ENCODE measurements around the gene NKPD1.

Gene NKPD1

DNA sequence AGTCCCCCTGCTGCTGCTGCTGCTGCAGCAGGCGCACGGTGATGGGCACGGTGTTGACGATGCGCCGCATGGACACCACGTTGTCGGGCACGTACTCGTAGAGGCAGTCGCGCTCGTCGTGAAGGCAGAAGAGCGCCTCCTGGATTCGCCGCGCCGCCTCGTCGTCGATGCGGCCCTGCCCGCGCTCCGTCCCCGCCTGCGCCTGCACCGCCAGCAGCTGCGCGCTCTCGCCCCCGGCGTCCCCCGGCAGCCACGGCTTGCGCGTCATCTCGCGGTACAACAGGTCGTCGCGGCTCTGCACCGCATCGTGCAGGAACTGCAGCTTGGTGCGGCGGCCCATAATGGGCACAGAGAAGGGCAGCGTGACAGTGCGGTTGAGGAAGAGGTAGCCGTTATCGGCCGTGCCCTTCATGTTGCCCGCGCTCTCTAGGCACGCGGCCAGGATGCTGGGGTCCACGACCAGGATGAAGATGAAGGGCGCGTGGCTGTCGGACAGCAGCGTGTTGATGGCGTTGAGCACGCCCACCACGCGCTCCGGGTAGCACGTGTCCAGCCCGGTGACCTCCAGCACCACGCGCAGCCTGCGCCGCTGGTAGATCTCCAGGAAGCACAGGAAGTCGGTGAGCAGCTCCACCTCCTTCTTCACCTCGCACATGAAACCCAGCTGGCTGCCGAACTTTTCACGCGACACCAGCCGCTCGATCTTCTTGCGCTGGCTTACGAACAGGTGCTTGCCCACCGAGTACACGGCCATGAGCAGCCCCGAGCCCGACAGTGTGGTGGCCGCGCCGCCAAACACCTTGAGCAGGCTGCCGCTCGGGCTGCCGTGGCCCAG lies 8.1 kb downstream of the NKPD1 start:
- no peak for DNase-seq

DNA sequence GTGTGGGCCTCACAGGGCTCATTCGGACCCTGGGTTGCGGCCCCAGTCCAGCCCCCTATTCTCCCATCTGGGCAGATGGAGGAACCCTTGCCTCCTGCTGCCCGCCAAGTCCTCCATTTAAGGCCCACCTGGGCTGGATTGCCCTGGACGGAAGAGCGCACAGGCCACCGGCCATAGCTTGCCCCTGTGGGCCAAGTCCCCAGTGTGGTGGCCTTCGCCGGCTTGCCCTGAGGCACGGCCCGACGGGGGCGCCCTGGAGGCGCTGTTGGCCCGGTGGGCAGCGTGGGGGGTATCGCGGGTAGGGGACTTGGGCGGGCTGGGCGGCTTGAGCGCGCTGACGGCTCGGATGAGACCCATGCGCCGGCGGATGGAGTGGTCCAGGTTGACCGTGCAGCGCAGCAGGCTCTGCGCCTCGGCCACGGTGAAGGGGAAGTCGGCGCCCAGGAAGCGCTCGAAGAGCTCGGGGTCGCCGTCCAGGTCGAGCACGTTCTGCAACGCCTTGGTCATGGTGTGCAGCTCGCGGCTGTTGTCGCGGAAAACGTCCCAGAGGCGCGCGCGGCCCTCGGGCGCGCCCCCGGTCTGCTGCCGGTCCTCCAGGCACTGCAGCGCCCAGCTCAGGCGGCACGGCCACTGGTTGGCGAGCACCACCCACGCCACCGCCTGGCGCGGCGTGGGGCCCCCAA lies 8.8 kb downstream of the NKPD1 start:
- DNase-seq: no peak

DNA sequence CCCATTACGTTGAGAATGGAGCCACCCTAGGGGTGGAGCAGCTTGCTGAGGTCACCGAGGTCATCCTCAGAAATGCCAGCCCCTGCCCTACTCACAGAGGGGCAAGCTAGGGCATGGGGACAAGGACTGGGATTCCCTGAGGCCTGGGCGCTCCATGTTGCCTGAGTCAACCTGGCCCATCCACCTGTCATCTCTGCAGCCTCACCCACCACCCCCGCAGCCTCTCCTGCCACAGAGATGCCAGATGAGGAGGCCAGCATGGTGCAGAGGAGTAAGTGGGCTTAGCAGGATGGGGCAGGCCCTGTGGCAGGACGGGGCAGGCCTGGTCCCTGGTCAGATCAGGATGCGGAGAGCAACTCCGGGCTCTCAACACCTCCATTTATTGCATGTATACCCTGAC lies 9.5 kb downstream of the NKPD1 start:
- no peak for DNase-seq

DNA sequence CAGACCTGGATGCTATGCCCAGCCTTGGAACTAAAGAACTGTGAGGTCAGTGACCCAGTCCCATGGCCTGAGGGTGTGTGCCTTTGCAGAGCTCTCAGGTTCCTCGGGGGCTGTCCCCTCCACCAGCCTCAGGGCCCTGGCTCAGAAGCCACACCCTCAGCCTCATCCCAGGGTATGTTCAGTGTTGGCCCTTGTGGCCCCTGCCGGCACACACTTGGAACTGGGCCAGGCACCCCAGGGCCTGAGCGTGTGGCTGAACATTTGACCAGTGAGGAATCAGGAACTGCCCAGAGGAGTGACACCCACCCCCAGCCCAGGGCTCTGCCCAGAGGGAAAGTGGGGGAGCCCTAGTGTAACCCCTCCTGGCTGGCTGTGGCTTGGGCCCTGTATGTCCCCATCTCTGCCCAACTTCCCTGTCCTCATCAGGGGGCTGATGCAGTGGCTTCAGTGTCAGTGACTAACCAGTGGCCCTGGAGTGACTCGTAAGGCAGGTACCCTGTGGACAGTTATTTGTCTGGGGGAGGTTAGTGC lies 10.0 kb downstream of the NKPD1 start:
- no peak for DNase-seq

DNA sequence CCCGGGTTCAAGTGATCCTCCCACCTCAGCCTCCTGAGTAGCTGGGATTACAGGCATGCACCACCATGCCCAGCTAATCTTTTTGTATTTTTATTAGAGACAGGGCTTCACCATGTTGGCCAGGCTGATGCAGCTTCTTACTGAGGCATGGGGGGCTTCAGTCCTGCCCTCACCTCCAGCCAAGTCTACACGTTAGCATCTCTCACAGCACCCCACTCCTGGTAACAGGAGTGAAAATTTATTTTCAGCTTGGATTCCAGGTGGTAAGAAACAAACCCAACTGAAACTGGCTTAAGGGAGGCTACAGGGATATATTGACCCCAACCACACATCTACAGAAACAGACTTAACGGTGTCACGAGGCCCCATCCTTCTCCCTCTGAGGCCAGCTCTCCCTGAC lies 10.6 kb downstream of the NKPD1 start:
- DNase-seq: no peak

DNA sequence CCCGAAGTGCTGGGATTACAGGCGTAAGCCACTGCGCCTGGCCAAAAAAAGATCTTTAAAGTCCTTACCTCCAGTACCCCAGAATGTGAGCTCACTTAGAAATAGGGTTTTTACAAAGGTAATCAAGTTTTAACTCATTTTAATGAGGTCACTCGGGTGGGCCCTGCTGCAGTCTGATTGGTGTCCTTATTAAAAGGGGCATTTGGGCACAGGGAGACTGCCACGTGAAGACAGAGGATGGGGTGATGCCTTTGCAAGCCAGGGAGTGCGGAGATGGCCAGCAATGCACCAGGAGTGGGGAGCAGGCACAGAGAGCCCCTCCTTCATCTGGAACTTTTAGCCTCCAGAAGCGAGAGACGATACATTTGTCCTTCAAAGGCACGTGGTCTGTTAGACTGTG lies 11.7 kb downstream of the NKPD1 start:
- DNase-seq: no peak

DNA sequence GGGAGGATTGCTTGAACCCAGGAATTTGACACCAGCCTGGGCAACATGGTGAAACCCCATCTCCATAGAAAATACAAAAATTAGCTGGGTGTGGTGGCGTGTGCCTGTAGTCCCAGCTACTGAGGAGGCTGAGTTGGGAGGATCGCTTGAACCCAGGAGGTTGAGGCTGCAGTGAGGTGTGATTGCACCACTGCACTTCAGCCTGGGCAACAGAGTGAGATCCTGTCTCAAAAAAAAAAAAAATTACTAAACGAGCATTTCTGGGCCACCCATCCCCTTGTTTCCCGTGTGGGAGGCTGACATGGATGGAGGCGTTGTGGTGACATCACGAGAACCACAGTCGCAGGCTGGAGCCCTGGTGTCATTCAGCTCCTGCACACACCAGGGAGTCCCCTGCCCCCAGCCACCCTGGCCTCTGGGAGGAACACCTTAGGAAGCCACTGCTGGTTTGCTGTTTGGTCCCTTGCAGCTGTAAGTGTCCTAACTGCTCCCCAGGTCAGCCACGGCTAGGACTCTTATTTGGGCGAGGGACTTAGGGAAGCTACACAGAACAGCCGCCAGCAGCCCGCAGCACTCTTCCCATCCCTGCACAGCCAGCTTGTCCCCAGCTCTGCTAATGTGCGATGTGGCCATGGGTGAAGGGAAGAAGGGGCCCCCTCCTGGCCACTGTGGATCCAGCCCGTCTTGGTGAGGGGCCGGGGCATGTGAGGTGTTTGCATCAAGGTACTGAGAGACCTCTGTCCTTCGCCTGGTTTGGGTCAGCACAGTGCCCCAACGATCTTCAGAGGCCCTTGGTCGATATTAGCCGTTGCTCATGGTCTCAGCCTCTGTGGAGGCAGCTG lies 12.7 kb downstream of the NKPD1 start:
- no peak for DNase-seq

DNA sequence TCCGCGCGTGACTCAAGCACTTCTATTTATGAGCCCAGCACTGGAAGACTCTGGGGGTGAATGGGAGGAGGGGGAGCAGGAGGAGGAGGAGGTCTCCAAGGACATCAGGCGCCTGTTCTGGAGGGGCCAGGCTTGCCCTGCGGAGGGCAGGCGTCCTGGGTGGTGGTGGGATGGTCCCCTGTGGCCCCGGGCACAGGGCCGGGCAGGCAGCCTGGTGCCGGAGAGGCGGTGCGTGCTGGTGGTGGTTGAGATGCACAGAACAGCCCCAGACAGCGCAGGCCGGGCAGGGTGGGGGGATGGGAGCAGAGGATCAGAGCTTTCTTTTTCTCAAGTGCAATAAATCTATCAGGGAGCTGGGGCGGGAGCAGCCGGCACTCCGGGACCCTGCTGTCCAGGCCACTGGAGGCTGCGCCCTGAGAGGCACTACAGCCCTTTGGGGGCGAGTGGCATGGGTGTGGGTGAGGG lies 14.0 kb downstream of the NKPD1 start:
- no peak for DNase-seq

DNA sequence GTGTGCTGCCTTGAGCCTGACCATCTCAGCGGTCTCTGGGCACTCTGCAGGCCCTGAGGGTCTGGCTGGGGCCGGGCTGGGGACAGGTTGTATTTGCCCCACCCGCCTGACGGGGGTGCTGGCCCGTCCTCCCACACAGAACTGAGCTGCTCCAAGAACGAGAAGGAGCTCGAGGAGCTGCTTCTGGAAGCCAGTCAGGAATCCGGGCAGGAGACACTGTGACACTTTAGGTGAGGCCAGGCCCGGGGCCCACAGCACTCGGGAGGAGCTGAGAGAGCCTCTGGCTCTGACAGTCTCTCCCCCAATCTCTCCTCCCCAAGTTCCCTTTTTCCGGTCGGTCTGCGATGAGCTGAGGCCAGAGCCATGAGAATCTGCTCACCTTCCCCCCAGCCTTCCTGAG lies 14.5 kb downstream of the NKPD1 start:
- DNase-seq: no peak

DNA sequence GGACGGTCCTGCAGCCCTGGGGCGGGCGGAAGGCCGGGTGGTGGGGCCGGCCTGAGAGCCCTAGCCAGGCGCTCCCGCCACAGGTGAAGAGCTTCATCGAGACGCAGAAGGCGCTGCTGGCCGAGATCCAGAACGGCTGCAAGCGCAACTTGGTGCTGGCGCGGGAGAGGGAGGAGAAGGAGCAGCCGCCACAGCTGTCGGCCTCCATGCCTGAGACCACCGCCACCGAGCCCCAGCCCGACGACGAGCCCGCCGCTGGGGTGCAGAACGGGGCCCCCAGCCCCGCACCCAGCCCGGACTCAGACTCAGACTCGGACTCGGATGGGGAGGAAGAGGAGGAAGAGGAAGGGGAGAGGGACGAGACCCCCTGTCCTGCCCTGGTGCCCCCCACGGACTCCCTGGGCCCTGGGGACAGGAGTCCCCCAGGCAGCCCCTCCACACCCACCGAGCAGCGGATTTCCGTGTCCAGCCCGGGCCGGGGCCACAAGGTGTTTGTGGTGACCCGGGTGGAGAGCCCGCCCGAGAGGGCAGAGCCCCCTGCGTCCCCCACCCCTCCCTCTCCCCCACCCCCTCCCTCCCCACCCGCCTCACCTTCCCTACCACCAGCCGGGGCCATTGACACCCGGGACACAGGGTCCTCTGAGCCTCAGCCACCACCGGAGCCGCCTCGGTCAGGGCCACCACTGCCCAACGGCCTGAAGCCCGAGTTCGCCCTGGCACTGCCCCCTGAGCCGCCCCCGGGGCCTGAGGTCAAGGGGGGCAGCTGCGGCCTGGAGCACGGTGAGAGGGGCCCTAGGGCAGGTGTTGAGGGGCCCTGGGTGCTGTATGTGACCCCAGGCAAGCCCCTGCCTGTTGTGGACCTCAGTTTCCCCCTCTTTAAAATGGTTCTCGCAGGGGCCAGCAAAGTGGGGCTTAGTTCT lies 15.3 kb downstream of the NKPD1 start:
- no peak for DNase-seq

DNA sequence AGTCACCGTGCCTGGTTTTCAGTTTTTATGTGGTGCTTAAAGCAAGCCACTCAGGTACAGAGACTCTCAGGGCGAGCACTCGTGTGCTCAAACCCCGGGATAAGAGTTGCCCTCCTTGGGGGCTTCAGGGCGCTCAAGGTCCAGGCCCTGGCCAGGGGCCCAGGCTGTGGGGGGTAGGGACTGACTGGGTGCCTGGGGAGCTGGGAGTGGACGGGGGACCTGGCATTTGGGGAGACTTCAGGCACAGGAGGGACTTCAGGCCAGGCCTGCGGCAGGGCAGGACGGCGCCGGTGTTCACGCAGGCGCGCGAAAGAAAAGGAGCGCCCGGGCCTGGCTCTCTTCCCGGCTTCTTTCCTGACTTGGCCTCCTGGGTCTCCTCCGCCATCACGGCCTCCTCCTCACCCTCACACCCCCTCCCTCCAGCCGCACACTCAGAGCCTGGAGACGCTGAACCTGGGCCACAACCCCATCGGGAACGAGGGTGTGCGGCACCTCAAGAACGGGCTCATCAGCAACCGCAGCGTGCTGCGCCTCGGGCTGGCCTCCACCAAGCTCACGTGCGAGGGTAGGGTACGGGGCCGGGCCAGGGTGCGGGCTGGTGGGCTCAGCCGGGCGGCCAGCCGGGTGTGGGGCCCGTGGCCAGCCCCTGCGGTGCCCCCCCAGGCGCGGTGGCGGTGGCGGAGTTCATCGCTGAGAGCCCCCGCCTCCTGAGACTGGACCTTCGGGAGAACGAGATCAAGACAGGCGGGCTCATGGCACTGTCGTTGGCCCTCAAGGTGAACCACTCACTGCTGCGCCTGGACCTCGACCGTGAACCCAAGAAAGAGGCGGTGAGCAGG lies 16.1 kb downstream of the NKPD1 start:
- no peak for DNase-seq

DNA sequence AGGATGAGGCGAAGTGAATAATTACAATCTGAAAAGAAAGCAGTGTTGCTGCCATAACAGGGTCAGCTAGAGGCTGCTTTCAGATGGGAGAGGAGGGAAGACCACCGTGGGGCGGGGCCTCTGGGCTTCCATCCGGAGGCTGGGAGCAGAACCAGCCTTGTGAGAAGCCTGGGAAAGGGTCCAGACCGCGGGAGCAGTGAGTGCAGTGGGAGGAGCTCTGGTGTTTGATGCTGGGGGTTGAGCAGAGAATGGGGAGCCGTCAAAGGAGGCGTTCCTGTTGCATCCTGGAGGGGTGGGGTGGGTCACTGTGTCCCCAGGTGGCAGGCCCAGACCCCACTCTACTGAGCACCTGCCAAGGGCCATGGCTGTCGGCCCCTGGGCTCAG lies 18.1 kb downstream of the NKPD1 start:
- no peak for DNase-seq

DNA sequence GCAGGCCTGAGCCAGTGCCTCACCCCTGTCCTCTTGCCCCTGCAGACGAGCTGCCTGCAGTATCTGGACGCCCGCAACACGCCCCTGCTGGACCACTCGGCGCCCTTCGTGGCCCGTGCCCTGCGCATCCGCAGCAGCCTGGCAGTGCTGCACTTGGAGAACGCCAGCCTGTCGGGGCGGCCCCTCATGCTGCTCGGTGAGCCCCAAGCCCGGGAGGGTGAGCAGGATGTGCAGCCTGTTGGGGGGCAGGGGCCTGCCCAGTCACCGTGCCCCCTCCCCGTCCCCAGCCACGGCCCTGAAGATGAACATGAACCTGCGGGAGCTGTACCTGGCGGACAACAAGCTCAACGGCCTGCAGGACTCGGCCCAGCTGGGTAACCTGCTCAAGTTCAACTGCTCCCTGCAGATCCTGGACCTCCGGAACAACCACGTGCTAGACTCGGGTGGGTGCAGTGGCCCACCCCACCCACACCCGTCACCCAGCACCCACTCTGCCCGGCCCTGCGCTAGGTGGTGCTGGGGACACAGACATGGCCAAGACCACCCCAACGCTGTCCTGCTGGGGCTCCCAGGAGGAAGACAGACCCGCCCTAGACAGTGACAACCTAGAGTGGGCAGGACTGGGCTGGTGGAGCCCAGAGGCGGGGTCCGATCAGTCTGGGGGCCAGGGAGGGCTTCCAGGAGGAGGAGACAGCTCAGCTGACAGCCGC lies 18.6 kb downstream of the NKPD1 start:
- DNase-seq: no peak

DNA sequence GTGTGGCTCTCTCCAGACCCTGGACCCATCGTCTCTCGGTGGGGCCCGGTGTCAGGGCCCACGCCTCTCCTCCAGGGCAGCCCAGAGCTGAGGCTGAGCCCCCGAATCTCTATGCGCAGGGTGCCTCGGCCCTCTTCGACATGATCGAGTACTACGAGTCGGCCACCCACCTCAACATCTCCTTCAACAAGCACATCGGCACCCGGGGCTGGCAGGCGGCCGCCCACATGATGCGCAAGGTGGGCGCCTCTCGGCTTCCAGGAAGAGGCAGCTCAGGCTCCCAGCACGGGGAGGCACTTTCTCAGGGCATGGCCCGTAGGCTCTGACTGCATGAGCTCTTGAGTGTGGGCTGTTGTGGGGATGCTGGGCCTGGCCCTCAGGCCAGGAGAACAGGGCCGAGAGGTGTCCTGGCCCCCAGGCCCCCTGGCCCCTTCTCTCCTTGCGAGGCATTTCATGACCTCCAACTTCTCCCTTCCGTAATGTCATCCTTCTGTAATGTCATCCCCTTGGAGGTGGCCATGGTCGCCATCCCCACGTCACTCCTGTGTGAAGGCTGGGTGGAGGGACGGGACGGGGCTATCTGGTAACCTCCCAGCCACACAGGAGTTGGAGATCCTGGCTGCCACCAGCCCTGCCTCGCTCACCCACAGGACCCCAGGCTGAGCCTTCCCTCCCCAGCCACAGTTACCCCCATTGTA lies 19.4 kb downstream of the NKPD1 start:
- DNase-seq: no peak

DNA sequence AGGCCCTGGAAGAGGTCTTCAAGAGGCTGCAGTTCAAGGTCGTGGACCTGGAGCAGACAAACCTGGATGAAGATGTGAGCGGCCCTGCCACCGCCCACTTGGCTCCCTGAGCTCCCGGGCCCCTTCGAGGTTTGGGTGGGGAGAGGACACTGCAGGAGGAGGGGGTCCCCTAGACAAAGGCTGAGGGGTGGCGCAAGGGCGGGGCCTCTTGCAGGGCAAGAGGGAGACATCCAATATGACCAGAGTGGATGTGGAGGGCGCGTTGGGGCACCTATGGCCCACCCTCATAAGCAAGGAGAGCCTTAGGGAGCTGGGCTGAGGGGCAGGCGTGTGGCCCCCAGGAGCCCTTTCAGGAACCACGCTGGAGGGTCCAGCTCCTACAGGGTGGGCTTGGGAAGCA lies 20.2 kb downstream of the NKPD1 start:
- no peak for DNase-seq

DNA sequence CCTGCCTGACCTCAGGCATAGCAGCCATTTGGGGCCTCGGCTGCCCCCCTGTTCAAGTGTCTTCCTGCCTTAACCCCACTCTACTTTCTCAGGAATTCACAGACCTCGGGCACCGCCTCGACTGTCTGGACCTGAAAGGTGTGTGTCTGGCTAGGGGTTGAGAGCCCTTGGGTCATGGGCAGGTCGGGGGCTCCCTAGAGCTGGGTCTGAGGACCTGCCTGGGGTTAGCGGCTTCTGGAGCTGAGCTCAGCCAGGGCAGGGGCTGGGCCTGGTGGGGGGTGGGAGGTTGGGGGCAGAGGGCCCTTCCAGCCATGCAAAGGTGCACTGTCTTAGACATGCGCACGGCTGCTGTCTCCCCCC lies 20.7 kb downstream of the NKPD1 start:
- DNase-seq: no peak

DNA sequence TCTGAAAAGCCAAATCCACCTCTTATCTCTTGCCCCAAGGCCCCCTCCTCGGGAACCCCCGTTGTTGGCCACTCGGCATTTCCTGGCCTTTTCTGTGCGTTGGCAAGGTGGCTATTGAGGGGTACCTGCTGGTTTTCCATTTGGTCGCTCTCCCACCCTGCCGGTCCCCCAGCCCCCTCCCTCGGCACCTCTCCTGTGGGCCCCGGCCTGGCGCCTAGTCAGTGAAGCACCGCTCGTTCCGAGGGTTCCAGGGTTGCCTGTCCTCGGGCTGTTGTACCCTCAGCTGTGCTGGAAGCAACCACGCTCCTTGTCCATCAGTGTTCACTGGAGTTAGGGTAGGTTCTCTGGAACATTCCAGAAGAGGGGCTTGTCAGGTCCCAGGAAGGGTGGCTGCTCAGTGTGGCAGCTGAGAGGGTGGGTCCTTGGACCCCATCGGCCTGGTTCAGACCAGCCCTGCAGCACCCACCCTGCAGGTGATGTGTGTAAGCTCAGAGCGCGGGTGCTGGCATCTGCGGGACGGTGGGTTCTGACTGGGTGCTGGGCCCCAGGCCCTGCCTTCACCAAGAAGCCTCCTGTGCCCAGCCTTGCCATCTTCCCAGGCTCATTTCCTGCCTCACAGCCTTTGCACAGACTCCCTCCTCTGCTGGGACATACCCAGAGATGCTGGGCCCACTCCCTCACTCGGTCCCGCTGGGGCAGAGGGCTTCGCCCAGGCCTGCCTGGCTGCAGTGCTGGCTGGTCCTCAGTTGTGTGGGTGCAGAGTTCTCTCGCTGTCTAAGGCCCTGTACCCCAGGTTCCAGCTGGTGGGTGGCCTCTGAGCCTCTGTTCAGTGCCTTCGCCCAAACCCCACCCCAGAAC lies 21.3 kb downstream of the NKPD1 start:
- no peak for DNase-seq

DNA sequence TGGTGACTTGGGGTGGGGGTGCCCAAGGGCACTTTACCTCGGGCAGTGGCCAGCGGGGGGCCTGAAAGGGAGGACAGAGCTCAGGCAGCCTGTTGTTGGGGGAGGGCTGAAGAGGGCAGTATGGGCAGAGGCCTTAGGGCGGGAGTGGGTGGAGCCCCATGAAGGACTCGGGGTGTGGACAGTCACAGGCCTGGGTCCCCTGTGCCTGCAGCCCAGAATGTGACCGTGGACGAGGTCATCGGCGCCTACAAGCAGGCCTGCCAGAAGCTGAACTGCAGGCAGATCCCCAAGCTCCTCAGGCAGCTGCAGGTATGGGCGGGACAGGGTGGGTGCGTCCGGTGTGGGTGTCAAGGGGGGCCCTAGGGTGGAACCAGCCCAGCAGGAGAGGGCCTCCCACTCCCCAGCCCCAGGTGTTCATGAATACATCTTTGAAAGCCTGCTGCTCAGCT lies 22.5 kb downstream of the NKPD1 start:
- DNase-seq: no peak

DNA sequence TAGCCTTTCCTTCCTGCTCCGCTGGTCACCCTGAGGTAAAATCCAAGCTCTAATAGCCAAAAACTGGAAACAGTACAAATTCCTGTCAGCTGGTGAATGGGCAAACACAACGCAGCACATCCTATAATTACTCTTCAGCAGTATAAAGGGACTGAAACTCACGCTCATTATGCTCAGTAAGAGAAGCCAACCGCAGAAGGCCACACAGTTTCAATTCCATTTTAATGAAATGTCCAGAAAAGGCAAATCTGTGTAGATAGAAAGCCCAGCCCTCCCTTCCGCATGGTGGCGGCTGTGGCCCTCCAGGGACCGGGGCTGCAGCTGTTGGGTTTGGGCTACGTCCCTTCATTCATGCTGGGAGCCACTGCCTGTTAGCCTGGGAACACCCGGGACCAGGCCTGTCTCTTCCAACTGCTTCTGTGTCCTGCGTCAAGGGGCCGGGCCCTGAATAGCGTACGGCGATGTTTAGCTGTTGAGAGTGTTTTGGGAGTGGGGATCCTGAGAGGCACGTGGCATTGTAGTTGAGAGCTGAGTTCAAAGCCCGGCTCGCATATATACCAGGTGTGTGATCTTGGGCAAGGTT lies 23.5 kb downstream of the NKPD1 start:
- DNase-seq: no peak

Data from NCI-H1436 treated with DMSO at 0.1 percent for 48 hours (cell line).